Measurements from ENCODE around the gene USP33. TPM values are rescaled to one million over a fixed set of nuclear protein-coding genes. Genes with fewer than 3 reads are reported as not detected.
A peak's percentile ranks its signal among the peaks of the same experiment; 100 is the strongest.

The USP33 gene
- total and polyA plus RNA-seq, 10 of the 15 experiments (the other 5 are each of a cell fraction or from before 2014, with no cell fraction given), result 13.1 to 49.9 (median 32.2) TPM

GRCh38 chr1:77682460-77683159 lies 77.0 kb downstream of the USP33 start, which contains the start of gene ZZZ3 (continued):
- TF ChIP-seq, protein P1, sequence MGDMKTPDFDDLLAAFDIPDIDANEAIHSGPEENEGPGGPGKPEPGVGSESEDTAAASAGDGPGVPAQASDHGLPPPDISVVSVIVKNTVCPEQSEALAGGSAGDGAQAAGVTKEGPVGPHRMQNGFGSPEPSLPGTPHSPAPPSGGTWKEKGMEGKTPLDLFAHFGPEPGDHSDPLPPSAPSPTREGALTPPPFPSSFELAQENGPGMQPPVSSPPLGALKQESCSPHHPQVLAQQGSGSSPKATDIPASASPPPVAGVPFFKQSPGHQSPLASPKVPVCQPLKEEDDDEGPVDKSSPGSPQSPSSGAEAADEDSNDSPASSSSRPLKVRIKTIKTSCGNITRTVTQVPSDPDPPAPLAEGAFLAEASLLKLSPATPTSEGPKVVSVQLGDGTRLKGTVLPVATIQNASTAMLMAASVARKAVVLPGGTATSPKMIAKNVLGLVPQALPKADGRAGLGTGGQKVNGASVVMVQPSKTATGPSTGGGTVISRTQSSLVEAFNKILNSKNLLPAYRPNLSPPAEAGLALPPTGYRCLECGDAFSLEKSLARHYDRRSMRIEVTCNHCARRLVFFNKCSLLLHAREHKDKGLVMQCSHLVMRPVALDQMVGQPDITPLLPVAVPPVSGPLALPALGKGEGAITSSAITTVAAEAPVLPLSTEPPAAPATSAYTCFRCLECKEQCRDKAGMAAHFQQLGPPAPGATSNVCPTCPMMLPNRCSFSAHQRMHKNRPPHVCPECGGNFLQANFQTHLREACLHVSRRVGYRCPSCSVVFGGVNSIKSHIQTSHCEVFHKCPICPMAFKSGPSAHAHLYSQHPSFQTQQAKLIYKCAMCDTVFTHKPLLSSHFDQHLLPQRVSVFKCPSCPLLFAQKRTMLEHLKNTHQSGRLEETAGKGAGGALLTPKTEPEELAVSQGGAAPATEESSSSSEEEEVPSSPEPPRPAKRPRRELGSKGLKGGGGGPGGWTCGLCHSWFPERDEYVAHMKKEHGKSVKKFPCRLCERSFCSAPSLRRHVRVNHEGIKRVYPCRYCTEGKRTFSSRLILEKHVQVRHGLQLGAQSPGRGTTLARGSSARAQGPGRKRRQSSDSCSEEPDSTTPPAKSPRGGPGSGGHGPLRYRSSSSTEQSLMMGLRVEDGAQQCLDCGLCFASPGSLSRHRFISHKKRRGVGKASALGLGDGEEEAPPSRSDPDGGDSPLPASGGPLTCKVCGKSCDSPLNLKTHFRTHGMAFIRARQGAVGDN (IDR thresholded peaks at IDR 0.05), result peak; percentile 41; the same call in 1 of the 2 replicates
- TF ChIP-seq SMC3 (IDR thresholded peaks at IDR 0.05; ENCODE audit: borderline replicate concordance, low read length), result no peak
- peak; percentile 99 for TF ChIP-seq RAD51 (IDR thresholded peaks at IDR 0.05)
- TF ChIP-seq PML (IDR thresholded peaks at IDR 0.05; ENCODE audit: low read length), result peak; percentile 86
- TF ChIP-seq RFX5 (IDR thresholded peaks at IDR 0.05; ENCODE audit: low read depth, low read length), result no peak
- peak; percentile 12 to 16; a peak in 1 of 3 replicates for TF ChIP-seq EGR1 (IDR thresholded peaks at IDR 0.05; ENCODE audit: borderline replicate concordance in 1 of 2, low read depth in 2 of 2, low read length in 2 of 2)

- in situ Hi-C loops (cut with MboI), result no loop called here
- CTCF ChIA-PET, result no interaction called here
- WGBS (ENCODE audit: insufficient coverage, insufficient replicate concordance, low lambda C conversion rate, missing lambda C conversion rate), result 100% methylated on average over 2 of the region's 2 CpGs
- intact Hi-C loops (cut with micrococcal nuclease; ENCODE audit: unreplicated experiment), result loop anchor here (5.0 to 10.0 kb wide), 6 partner anchors 93 to 942 kb away; partner anchors contain the start of genes DNAJB4, FUBP1 and IFI44L
- POLR2A ChIA-PET, result interaction anchor here (2.1 kb wide), 1 partner anchor 12 kb away, joined by 10 read pairs; no protein-coding TSS in a partner anchor
- H3K36me3 ChIP-seq (ENCODE audit: control insufficient read depth in 2 of 2, insufficient read depth in 2 of 2, low read length in 1 of 2), result peaks cover 0 to 3% of the 10 kb centered on the region in 2 experiments; a peak in 1 of 4 replicates
- peak overlapping the region; percentile 64 for H3K4me2 ChIP-seq (ENCODE audit: control insufficient read depth, insufficient read depth)
- SMC1A ChIA-PET (ENCODE audit: uncharacterized antibody, unreplicated experiment), result interaction anchor here (0.8 to 1.5 kb wide), 4 partner anchors 9 to 295 kb away, joined by 3 to 5 read pairs (median 3); no protein-coding TSS in a partner anchor
- no peak overlapping the region for H3K9ac ChIP-seq (ENCODE audit: control insufficient read depth, insufficient read depth, low read length)
- H3K9me3 ChIP-seq (replicated peaks; ENCODE audit: control insufficient read depth, insufficient read depth, low read length), result no peaks in the 10 kb centered on the region
- H3K27ac ChIP-seq (ENCODE audit: control insufficient read depth, insufficient read depth), result no peak overlapping the region
- TF ChIP-seq, protein P2, sequence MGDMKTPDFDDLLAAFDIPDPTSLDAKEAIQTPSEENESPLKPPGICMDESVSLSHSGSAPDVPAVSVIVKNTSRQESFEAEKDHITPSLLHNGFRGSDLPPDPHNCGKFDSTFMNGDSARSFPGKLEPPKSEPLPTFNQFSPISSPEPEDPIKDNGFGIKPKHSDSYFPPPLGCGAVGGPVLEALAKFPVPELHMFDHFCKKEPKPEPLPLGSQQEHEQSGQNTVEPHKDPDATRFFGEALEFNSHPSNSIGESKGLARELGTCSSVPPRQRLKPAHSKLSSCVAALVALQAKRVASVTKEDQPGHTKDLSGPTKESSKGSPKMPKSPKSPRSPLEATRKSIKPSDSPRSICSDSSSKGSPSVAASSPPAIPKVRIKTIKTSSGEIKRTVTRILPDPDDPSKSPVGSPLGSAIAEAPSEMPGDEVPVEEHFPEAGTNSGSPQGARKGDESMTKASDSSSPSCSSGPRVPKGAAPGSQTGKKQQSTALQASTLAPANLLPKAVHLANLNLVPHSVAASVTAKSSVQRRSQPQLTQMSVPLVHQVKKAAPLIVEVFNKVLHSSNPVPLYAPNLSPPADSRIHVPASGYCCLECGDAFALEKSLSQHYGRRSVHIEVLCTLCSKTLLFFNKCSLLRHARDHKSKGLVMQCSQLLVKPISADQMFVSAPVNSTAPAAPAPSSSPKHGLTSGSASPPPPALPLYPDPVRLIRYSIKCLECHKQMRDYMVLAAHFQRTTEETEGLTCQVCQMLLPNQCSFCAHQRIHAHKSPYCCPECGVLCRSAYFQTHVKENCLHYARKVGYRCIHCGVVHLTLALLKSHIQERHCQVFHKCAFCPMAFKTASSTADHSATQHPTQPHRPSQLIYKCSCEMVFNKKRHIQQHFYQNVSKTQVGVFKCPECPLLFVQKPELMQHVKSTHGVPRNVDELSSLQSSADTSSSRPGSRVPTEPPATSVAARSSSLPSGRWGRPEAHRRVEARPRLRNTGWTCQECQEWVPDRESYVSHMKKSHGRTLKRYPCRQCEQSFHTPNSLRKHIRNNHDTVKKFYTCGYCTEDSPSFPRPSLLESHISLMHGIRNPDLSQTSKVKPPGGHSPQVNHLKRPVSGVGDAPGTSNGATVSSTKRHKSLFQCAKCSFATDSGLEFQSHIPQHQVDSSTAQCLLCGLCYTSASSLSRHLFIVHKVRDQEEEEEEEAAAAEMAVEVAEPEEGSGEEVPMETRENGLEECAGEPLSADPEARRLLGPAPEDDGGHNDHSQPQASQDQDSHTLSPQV (IDR thresholded peaks at IDR 0.05), result no peak
- TF ChIP-seq HDAC2 (IDR thresholded peaks at IDR 0.05) (no peak), YBX1 (IDR thresholded peaks at IDR 0.05) (no peak), TCF7 (IDR thresholded peaks at IDR 0.05; ENCODE audit: borderline replicate concordance) (no peak), CBX5 (IDR thresholded peaks at IDR 0.05; ENCODE audit: low read depth) (no peak), EGR1 (IDR thresholded peaks at IDR 0.05; ENCODE audit: borderline replicate concordance in 1 of 2, low read depth in 2 of 2, low read length in 2 of 2) (no peak)
- H3K27me3 ChIP-seq (replicated peaks in 1 of 2; ENCODE audit: control insufficient read depth in 2 of 2, insufficient read depth in 2 of 2, low read length in 1 of 2), result no peaks in the 10 kb centered on the region
- RAD21 ChIA-PET (ENCODE audit: unreplicated experiment), result no interaction called here
- no peak overlapping the region for H2AFZ ChIP-seq (ENCODE audit: control insufficient read depth, low read depth, low read length)
- no peak for DNase-seq (ENCODE audit: low read depth, low spot score)
- H3K4me1 ChIP-seq (ENCODE audit: control insufficient read depth, insufficient read depth, low read length), result 0 out of 2 replicates have a peak, but pooled peaks cover 5% of the 10 kb centered on the region
- no peaks in the 10 kb centered on the region for H4K20me1 ChIP-seq (ENCODE audit: control insufficient read depth, insufficient read depth)
- BruUV-seq (replicated peaks), result no TSS peak
- H3K4me3 ChIP-seq, result peak overlapping the region; percentile 45; the same call in 1 of the 2 replicates
- peaks cover 73% of the 10 kb centered on the region for H3K79me2 ChIP-seq (ENCODE audit: control insufficient read depth, insufficient read depth, low read length)
- ATAC-seq, result no peak
- FAIRE-seq, result no peak
Observed at GRCh38 chr1:77680173-77680572, 79.5 kb downstream of the USP33 start.

Measured in GM12878 (cell line).